ENCODE results near the gene LMBR1. TPM values are rescaled to one million over a fixed set of nuclear protein-coding genes. Genes with fewer than 3 reads are reported as not detected.

LMBR1 gene
- total and polyA plus RNA-seq, 2 of the 13 experiments (the other 11 are each of a cell fraction or from before 2014, with no cell fraction given) = 20.9 to 39.6 TPM

GRCh38 chr7:156778668-156779067 is 114.3 kb downstream of the LMBR1 start:
- intact Hi-C loops (cut with micrococcal nuclease; ENCODE audit: unreplicated experiment) (no loop called here), in situ Hi-C loops (cut with HindIII; ENCODE audit: extremely low pct_ligation_motif_present, low pct_unique_long_range_greater_than_20kb) (no loop called here)
- no peaks in the 10 kb centered on the region for H3K4me1 ChIP-seq (ENCODE audit: insufficient read depth, low read length)
- ChIA-PET POLR2A (no interaction called here), CTCF (ENCODE audit: low intra/inter-chr PET ratio, low total read pairs) (no interaction called here)
- H3K9ac ChIP-seq (ENCODE audit: insufficient read depth, low read depth, low read length) = no peak overlapping the region
- 96% methylated on average over 3 of the region's 3 CpGs for WGBS (ENCODE audit: low lambda C conversion rate)
- H3K36me3 ChIP-seq (replicated peaks in 1 of 2; ENCODE audit: control insufficient read depth in 1 of 2, insufficient read depth in 2 of 2, low read length in 2 of 2) = no peaks in the 10 kb centered on the region
- no peak overlapping the region for H3K27ac ChIP-seq (ENCODE audit: extremely low read length, insufficient read depth, low read length)
- BruUV-seq (replicated peaks) = no TSS peak
- no peak overlapping the region for H3K4me3 ChIP-seq (replicated peaks in 1 of 3; ENCODE audit: insufficient read depth in 1 of 3, low read depth in 2 of 3, low read length in 3 of 3)
- no peak overlapping the region for H3K4me2 ChIP-seq (ENCODE audit: low read depth, low read length)
- no peak for ATAC-seq
- no peaks in the 10 kb centered on the region; the same call in 1 of the 2 replicates for H4K20me1 ChIP-seq (ENCODE audit: insufficient read depth, low read length)
- H3K79me2 ChIP-seq (ENCODE audit: insufficient read depth, low read length) = no peaks in the 10 kb centered on the region
- no peaks in the 10 kb centered on the region for H3K9me3 ChIP-seq (ENCODE audit: low read length)
- H2AFZ ChIP-seq (ENCODE audit: low read length) = no peak overlapping the region
- DNase-seq (ENCODE audit: low spot score) = no peak
- TF ChIP-seq U2AF1 (optimal IDR thresholded peaks at IDR 0.05; ENCODE audit: low read depth, low read length) (no peak), AKNA (CRISPR knock-in tag; IDR thresholded peaks at IDR 0.05; ENCODE audit: borderline replicate concordance) (no peak), RCOR2 (CRISPR knock-in tag; IDR thresholded peaks at IDR 0.05) (no peak), MAFF (IDR thresholded peaks at IDR 0.05; ENCODE audit: low read depth, low read length) (peak; percentile 90), MAFK (conservative IDR thresholded peaks at IDR 0.05 in 1 of 2, IDR thresholded peaks at IDR 0.05 in 1 of 2; ENCODE audit: low read length in 2 of 2) (peak; percentile 86 to 93), ZSCAN25 (CRISPR knock-in tag; IDR thresholded peaks at IDR 0.05) (no peak), ZNF678 (CRISPR knock-in tag; IDR thresholded peaks at IDR 0.05) (no peak)
- no peak for FAIRE-seq
- no peaks in the 10 kb centered on the region for H3K27me3 ChIP-seq (ENCODE audit: control insufficient read depth in 1 of 2, insufficient read depth in 2 of 2, low read length in 2 of 2)

All from HepG2 (cell line).